H1 (cell line): ENCODE measurements around the gene NCOA6. TPM values are rescaled to one million over a fixed set of nuclear protein-coding genes. Genes with fewer than 3 reads are reported as not detected.

Experiments
- SIRT6 ChIP-seq: IDR thresholded peaks from one replicate; pipeline ENCODE4 v1.7.1; 2012; ENCODE audit warnings: low read length, inconsistent platforms
- TEAD4 ChIP-seq: IDR thresholded peaks from 2 replicates; pipeline ENCODE4 v1.6.1; 2012; ENCODE audit warnings: low read depth, low read length, inconsistent platforms, mixed read lengths
- polyA plus RNA-seq, 7 experiments: library from polyadenylated mRNA; depleted of rRNA in 3 of 7; stranded (reverse) in 5 of 7; unstranded in 2 of 7; fragments of >200 nt in 5 of 7; fragments of 200-250 nt in 2 of 7; gene quantifications; 1 replicate in 5 of 7; 2 replicates in 1 of 7; 4 replicates in 1 of 7; pipeline versions ENCODE4 v1.2.1 to v1.2.3, GENCODE V29; 2011 to 2013; ENCODE audit warnings: missing spikeins in 2 of 7, mixed read lengths in 2 of 7
- total RNA-seq: library from RNA; stranded (reverse); fragmentation: NEBNext Ultra II Directional; extraction: Animal tissue kit (Norgen Biotek cat#: 25700); gene quantifications from 2 replicates; pipeline ENCODE4 v1.2.1, GENCODE V29; 2021

The NCOA6 gene
- total and polyA plus RNA-seq, 2 of the 8 experiments (the other 6 are each of a cell fraction or from before 2014, with no cell fraction given) = 9.0 to 9.5 TPM

DNA sequence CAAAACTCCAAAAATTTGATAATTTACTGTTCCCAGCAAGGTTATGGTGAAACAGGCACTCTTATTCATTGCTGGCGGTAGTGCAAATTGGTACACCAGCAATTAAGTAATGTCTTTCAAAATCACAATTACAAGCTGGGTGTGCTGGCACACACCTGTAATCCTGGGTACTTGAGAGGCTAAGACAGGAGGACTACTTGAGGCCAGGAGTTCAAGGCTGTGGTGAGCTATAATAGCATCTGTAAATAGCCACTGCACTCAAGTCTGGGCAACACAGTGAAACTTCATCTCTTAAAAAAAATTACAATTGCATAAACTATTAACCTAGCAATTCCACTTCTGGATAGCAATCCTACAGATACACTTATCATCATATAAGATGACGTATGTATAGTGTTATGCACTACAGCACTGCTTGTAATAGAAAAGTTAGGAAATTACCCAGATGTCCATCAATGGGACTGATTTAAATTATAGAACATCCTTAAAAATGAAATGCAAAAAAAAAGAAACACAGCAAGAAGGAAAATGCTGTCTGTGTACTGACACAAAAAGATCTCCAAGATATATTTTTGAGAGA, 31.4 kb downstream of the NCOA6 start (continued):
- no peak for TF ChIP-seq SIRT6
- TF ChIP-seq TEAD4 = no peak
